Measurements from ENCODE around the gene ARSK. TPM values are rescaled to one million over a fixed set of nuclear protein-coding genes. Genes with fewer than 3 reads are reported as not detected.
A peak's percentile ranks its signal among the peaks of the same experiment; 100 is the strongest.

The ARSK gene
- 12.6 and 12.7 TPM in 2 replicates for total RNA-seq (2013; cell fraction: nucleolus; rRNA removed)
- total RNA-seq (2014; rRNA removed) (6.4 and 6.6 TPM in 2 replicates), total RNA-seq (2014; rRNA removed; fragmentation: Illumina TruSeq; extraction: Trizol) (5.7 and 5.9 TPM in 2 replicates), total RNA-seq (2021) (4.0 and 4.6 TPM in 2 replicates), polyA plus RNA-seq (2011; rRNA removed) (5.9 and 8.2 TPM in 2 replicates), polyA plus RNA-seq (2014; fragmentation: Illumina TruSeq; extraction: Trizol) (4.7 and 5.1 TPM in 2 replicates), polyA plus RNA-seq (2014; fragmentation: Nextera tagmentation; extraction: Ambion mirVana) (1 to 10 TPM; 1.6 to 3.5 TPM), polyA plus RNA-seq (2014; rRNA removed) (6.9 and 7.1 TPM in 2 replicates), polyA plus RNA-seq (2016; fragmentation: Nextera tagmentation; extraction: Ambion mirVana) (1 to 10 TPM; 8.8 to 9.5 TPM), polyA minus RNA-seq (2011; rRNA and poly(A)+ RNA removed) (3.4 and 4.4 TPM in 2 replicates), Bru-seq, nascent RNA (percentile 57 among the genes with signal in this experiment), BruChase-seq, experiment 1, labeled RNA remaining after a 6-hour chase (percentile 51 among the genes with signal in this experiment), BruChase-seq, experiment 2, labeled RNA remaining after a 2-hour chase (percentile 55 among the genes with signal in this experiment)
- polyA plus RNA-seq (2011; ENCODE audit: low read depth) = 2.9 TPM
- 3.0 and 3.3 TPM in 2 replicates for polyA plus RNA-seq (2011; cell fraction: cytosol; rRNA removed)
- polyA plus RNA-seq (2011; cell fraction: nucleus; rRNA removed) = 2.0 and 2.5 TPM in 2 replicates
- 3.5 and 3.8 TPM in 2 replicates for polyA plus RNA-seq (2012)
- 1.2 and 1.7 TPM in 2 replicates for polyA minus RNA-seq (2011; cell fraction: cytosol; rRNA and poly(A)+ RNA removed)
- polyA minus RNA-seq (2011; cell fraction: nucleus; rRNA and poly(A)+ RNA removed) = 2.7 and 5.6 TPM in 2 replicates
- long read RNA-seq, experiment 1, partial matches to known transcripts = 0 of 2 reads
- long read RNA-seq, experiment 1, other reads (novel, unspliced or antisense) = 1 of 2 reads
- long read RNA-seq, experiment 2, transcript ARSK-201 (8 exons, 3,354 nt) = minor isoform, 5 of 21 reads
- long read RNA-seq, experiment 2, transcript ARSK-202 (2 exons, 1,088 nt) = major isoform, 6 of 21 reads
- long read RNA-seq, experiment 2, partial matches to known transcripts = 8 of 21 reads
- long read RNA-seq, experiment 2, other reads (novel, unspliced or antisense) = 2 of 21 reads

DNA sequence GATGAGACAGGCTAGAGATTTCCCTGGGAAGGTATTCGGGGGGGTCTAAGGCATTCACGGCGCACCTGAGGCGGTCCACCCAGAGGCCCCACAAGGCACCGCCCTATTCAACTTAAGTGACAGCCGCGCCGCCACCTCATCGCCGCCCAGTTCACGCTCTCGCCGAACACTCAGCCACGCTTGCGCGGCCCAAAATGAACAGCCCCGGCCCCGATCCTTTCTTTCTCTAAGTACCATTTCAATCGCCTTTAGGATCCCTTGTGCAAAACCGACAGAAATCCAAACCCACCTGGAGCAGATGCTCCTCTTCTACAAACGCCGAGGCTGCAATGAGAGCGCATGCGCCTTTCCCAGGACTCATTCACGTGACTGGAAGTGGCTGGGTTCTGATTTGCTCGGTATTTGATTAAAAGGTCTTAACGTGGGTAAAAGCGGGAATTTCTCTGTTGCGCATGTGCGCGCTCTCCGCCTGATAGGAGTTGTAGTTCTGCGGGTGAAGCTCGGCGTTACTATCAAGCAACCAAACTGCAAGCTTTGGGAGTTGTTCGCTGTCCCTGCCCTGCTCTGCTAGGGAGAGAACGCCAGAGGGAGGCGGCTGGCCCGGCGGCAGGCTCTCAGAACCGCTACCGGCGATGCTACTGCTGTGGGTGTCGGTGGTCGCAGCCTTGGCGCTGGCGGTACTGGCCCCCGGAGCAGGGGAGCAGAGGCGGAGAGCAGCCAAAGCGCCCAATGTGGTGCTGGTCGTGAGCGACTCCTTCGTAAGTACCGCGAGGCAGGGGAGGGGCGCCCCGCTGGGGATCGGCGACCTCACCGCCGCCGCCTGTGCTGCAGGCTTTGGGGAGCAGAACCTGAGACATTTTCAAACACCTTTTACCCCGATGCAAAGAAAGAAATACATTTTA, at the start of gene ARSK, which contains the start of gene SKIC3:
TSS of gene ARSK (plus strand) at position 455 of the 902 bp plus-strand sequence. CDS start at position 633, 178 bp downstream.
TSS of gene SKIC3 (minus strand) at position 331 of the 902 bp plus-strand sequence. CDS start 7,827 bp downstream, outside the sequence.
- peak; percentile 99 for DNase-seq (ENCODE audit: low read depth, low spot score)
- peak; percentile 94 for ATAC-seq
- under 1% methylated on average over 63 of the region's 63 CpGs for WGBS (ENCODE audit: insufficient coverage, insufficient replicate concordance, low lambda C conversion rate, missing lambda C conversion rate)
- peaks cover 4% of the 10 kb centered on the region; the same call in 1 of the 2 replicates for H3K4me1 ChIP-seq (ENCODE audit: control insufficient read depth, insufficient read depth, low read length)
- no peaks in the 10 kb centered on the region for H4K20me1 ChIP-seq (ENCODE audit: control insufficient read depth, insufficient read depth)
- BruUV-seq (replicated peaks) = TSS peak; percentile 81
- FAIRE-seq = peak; percentile 92
- H3K9me3 ChIP-seq (replicated peaks; ENCODE audit: control insufficient read depth, insufficient read depth, low read length) = no peaks in the 10 kb centered on the region
- ChIA-PET CTCF (interaction anchor here (0.9 to 1.0 kb wide), 2 partner anchors 9 to 22 kb away, joined by 4 to 5 read pairs; no protein-coding TSS in a partner anchor), POLR2A (interaction anchor here (0.5 to 1.3 kb wide), 4 partner anchors 9 to 138 kb away, joined by 3 to 4 read pairs (median 4); no protein-coding TSS in a partner anchor), SMC1A (ENCODE audit: uncharacterized antibody, unreplicated experiment) (interaction anchor here (1.3 kb wide), 1 partner anchor 18 kb away, joined by 3 read pairs; no protein-coding TSS in a partner anchor), RAD21 (ENCODE audit: unreplicated experiment) (interaction anchor here (0.8 to 1.6 kb wide), 5 partner anchors 11 to 474 kb away, joined by 3 to 5 read pairs (median 4); partner anchors contain the start of gene RFESD)
- H3K79me2 ChIP-seq (ENCODE audit: control insufficient read depth, insufficient read depth, low read length) = peaks cover 27% of the 10 kb centered on the region
- H3K4me2 ChIP-seq (ENCODE audit: control insufficient read depth, insufficient read depth) = peak within 1 kb of the TSS; percentile 87
- H3K27ac ChIP-seq (ENCODE audit: control insufficient read depth, insufficient read depth) = peak within 1 kb of the TSS; percentile 80
- intact Hi-C loops (cut with micrococcal nuclease; ENCODE audit: unreplicated experiment) (loop anchor here (1.0 to 10.0 kb wide), 3 partner anchors 62 to 290 kb away; partner anchors contain the start of gene RHOBTB3), in situ Hi-C loops (cut with MboI) (no loop called here)
- peak within 1 kb of the TSS; percentile 71 for H3K9ac ChIP-seq (ENCODE audit: control insufficient read depth, insufficient read depth, low read length)
- no peaks in the 10 kb centered on the region for H3K27me3 ChIP-seq (replicated peaks in 1 of 2; ENCODE audit: control insufficient read depth in 2 of 2, insufficient read depth in 2 of 2, low read length in 1 of 2)
- peak within 1 kb of the TSS; percentile 94 for H2AFZ ChIP-seq (ENCODE audit: control insufficient read depth, low read depth, low read length)
- no peaks in the 10 kb centered on the region for H3K36me3 ChIP-seq (ENCODE audit: control insufficient read depth in 2 of 2, insufficient read depth in 2 of 2, low read length in 1 of 2)
- H3K4me3 ChIP-seq = peak within 1 kb of the TSS; percentile 87
- peak; percentile 73; the same call in 1 of the 2 replicates for TF ChIP-seq USF2 (IDR thresholded peaks at IDR 0.05; ENCODE audit: borderline replicate concordance, low read depth, low read length)
- no peak for TF ChIP-seq ZZZ3 (IDR thresholded peaks at IDR 0.05; ENCODE audit: control insufficient read depth, insufficient read length, low read depth)
- peak; percentile 97 to 98 for TF ChIP-seq BHLHE40 (IDR thresholded peaks at IDR 0.05; ENCODE audit: borderline replicate concordance in 1 of 2, low read depth in 2 of 2, low read length in 1 of 2)
- TF ChIP-seq POLR2AphosphoS5 (IDR thresholded peaks at IDR 0.05; ENCODE audit: low read length) = peak; percentile 58
- TF ChIP-seq EGR1 (IDR thresholded peaks at IDR 0.05; ENCODE audit: borderline replicate concordance in 1 of 2, low read depth in 2 of 2, low read length in 2 of 2) = no peak
- TF ChIP-seq RELB (IDR thresholded peaks at IDR 0.05; ENCODE audit: low read depth) = peak; percentile 92; the same call in 1 of the 2 replicates
- peak; percentile 78; the same call in 1 of the 2 replicates for TF ChIP-seq NBN (IDR thresholded peaks at IDR 0.05)
- 0 out of 2 replicates have a peak, but pooled peaks have one; percentile 32 for TF ChIP-seq IRF4 (IDR thresholded peaks at IDR 0.05; ENCODE audit: low read depth, low read length)
- peak; percentile 97 for TF ChIP-seq RAD51 (IDR thresholded peaks at IDR 0.05)
- TF ChIP-seq EED (IDR thresholded peaks at IDR 0.05; ENCODE audit: low read depth) = peak; percentile 1; the same call in 1 of the 2 replicates
- TF ChIP-seq BCLAF1 (IDR thresholded peaks at IDR 0.05) = no peak

Measured in GM12878 (cell line).